ENCODE results near the gene LILRB1.
"Not testable (repeated sequence)": the region's sequence is repeated elsewhere in the genome, so short reads cannot be mapped to it uniquely, and the experiment has no call there.

LILRB1 gene

DNA sequence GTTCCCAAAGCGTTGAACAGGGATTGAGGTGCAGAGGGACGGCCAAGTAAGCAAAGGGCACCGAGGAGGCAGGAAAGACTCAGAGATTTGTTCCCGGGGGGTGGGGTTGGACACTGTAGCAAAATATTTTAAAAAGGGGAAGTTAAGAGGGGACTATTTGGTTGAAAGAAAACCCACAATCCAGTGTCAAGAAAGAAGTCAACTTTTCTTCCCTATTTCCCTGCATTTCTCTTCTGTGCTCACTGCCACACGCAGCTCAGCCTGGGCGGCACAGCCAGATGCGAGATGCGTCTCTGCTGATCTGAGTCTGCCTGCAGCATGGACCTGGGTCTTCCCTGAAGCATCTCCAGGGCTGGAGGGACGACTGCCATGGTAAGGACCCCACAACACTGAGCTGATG is at the start of gene LILRB1:
Gene LILRB1, plus strand, starts transcription at position 223 of the 400 bp plus-strand sequence. CDS start 590 bp downstream, outside the sequence.
- DNase-seq (ENCODE audit: low read depth); H3K4me3 ChIP-seq (ENCODE audit: low read depth, low read length): not testable (repeated sequence)

DNA sequence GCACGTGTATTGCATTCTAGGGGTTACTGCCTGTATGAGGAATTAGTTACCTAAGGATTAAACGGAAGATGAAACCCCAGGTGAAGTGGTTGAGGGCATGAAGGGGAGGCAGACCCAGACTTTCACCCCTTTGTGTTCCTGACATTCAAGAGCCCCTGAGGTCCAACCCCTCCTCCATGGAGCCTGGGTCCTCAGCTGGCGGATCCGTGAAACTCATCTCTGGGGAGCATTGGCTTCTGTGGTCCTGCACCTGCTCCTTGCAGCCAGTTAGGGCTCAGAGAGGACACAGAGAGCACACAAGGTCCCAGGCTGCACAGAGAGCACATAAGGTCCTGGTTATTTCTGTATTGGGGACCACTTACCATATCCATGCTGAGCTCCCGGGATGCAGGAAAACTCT is 43.9 kb upstream of the LILRB1 start:
- no peak overlapping the region for H3K4me3 ChIP-seq (ENCODE audit: low read depth, low read length)
- no peak for DNase-seq (ENCODE audit: low read depth)

DNA sequence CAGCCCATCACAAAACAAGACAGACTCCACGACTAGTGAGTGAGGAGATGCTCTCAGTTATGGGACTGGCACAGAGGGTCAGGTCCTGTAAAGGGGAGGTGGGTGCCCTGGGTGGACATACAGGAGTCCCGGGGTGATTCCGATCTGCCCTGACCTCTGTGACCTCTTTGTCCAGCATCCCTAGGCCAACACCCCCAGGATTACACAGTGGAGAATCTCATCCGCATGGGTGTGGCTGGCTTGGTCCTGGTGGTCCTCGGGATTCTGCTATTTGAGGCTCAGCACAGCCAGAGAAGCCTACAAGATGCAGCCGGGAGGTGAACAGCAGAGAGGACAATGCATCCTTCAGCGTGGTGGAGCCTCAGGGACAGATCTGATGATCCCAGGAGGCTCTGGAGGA is 43.3 kb upstream of the LILRB1 start:
- H3K4me3 ChIP-seq (ENCODE audit: low read depth, low read length) = no peak overlapping the region
- DNase-seq (ENCODE audit: low read depth) = no peak

DNA sequence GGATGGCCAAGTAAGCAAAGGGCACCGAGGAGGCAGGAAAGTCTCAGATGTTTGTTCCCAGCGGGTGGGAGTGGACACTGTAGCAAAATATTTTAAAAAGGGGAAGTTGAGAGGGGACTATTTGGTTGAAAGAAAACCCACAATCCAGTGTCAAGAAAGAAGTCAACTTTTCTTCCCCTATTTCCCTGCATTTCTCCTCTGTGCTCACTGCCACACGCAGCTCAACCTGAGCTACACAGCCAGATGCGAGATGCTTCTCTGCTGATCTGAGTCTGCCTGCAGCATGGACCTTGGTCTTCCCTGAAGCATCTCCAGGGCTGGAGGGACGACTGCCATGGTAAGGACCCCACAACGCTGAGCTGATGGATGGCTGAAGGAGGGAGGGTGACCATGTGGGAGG is 36.8 kb upstream of the LILRB1 start, which contains the start of gene LILRA1:
Gene LILRA1, plus strand, starts transcription at position 188 of the 400 bp plus-strand sequence. CDS start 613 bp downstream, outside the sequence.
- DNase-seq (ENCODE audit: low read depth) = not testable (repeated sequence)

DNA sequence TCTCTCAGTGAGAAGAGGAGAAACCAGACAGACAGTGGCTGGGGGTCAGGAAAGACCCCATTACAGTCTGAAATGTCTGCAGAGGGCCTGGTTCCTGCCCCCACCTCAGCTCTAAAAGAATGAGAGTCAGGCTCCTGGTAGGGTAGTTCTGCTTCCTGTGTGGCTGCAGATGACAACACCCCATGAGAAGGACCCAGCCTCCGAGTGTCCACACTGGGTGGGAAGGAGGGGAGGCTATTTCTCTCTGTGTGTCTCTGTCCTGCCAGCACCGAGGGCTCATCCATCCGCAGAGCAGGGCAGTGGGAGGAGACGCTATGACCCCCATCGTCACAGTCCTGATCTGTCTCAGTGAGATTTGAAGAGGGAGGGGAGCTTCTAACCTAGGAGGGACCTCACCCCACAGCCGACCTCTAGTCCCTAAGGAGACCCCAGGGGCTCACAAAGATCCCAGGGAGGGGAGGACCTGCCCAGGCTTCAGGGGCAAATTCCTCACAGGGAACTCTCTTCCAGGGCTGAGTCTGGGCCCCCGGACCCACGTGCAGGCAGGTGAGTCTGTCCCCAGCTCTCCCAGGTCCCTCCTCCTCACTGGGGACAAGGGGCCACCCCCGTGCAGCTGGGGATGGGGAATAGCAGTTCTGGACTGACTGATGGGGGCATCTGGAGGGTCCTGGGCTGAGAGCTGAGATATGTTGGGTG is 36.2 kb upstream of the LILRB1 start:
- not testable (repeated sequence) for DNase-seq (ENCODE audit: low read depth); H3K4me3 ChIP-seq (ENCODE audit: low read depth, low read length)

More for the DNA sequence above, 36.8 kb upstream of the LILRB1 start, which contains the start of gene LILRA1:
- H3K4me3 ChIP-seq (ENCODE audit: low read depth, low read length) = not testable (repeated sequence)

DNA sequence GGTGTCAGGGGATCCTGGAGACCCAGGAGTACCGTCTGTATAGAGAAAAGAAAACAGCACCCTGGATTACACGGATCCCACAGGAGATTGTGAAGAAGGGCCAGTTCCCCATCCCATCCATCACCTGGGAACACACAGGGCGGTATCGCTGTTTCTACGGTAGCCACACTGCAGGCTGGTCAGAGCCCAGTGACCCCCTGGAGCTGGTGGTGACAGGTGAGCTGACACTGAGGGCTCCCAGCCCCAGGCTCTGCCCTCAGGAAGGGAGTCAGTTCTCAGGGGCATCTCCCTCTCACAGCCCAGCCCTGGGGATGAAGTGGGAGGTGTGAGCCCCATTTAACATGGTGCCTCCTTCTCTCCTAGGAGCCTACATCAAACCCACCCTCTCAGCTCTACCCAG is 35.5 kb upstream of the LILRB1 start:
- no peak for DNase-seq (ENCODE audit: low read depth)
- H3K4me3 ChIP-seq (ENCODE audit: low read depth, low read length) = no peak overlapping the region

DNA sequence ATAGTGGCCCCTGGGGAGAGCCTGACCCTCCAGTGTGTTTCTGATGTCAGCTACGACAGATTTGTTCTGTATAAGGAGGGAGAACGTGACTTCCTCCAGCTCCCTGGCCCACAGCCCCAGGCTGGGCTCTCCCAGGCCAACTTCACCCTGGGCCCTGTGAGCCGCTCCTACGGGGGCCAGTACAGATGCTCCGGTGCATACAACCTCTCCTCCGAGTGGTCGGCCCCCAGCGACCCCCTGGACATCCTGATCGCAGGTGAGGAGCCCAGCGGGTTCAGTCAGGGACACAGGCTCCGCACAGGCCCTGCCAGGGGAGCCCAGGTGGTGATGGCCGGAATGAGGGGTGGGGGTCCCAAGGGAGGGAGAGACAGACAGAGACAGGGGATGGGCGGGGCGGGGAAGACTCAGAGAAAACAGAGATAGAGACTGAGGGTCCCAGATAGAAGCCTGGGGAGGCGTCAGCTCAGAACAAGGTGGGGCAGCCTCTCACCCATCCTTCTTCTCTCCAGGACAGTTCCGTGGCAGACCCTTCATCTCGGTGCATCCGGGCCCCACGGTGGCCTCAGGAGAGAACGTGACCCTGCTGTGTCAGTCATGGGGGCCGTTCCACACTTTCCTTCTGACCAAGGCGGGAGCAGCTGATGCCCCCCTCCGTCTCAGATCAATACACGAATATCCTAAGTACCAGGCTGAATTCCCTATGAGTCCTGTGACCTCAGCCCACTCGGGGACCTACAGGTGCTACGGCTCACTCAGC is 34.4 kb upstream of the LILRB1 start:
- H3K4me3 ChIP-seq (ENCODE audit: low read depth, low read length); DNase-seq (ENCODE audit: low read depth): not testable (repeated sequence)

DNA sequence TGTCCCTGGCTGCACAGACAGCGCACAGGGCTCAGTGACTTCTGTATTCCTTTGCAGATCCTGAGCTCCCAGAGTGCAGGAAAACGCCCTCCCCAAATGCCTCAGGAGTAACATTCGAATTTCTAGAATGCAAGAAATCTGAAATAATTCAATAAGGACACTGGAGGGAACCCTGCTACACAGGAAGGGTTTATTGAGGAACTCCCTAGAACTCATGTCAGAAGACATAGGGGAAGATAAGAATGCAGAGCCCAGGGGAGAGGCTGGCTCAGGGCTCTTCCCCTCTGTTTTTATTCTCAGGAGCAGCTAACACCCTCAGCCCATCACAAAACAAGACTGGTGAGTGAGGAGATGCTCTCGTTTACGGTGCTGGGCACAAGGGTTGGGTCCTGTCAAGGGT is 30.1 kb upstream of the LILRB1 start:
- DNase-seq (ENCODE audit: low read depth) = no peak
- H3K4me3 ChIP-seq (ENCODE audit: low read depth, low read length) = no peak overlapping the region

DNA sequence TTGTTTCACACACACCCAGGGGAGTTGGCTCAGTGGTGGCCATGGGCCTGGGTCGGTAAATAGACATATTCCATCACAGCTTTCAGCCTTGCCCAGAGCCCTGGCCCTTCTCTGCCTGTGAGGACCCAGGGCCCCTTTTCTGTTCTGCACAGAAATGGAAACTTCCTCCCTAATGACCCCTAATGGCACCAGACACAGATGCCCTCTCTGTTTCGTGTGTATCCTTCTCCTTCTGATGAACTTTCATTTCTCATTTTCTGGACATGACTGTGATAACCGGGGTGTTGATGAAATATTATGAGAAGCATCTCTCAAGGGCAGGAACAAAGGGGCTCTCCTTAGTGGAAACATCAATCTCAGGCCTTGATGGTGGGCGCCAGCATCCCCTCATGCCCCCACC is 24.1 kb upstream of the LILRB1 start:
- no peak for DNase-seq (ENCODE audit: low read depth)
- no peak overlapping the region for H3K4me3 ChIP-seq (ENCODE audit: low read depth, low read length)

DNA sequence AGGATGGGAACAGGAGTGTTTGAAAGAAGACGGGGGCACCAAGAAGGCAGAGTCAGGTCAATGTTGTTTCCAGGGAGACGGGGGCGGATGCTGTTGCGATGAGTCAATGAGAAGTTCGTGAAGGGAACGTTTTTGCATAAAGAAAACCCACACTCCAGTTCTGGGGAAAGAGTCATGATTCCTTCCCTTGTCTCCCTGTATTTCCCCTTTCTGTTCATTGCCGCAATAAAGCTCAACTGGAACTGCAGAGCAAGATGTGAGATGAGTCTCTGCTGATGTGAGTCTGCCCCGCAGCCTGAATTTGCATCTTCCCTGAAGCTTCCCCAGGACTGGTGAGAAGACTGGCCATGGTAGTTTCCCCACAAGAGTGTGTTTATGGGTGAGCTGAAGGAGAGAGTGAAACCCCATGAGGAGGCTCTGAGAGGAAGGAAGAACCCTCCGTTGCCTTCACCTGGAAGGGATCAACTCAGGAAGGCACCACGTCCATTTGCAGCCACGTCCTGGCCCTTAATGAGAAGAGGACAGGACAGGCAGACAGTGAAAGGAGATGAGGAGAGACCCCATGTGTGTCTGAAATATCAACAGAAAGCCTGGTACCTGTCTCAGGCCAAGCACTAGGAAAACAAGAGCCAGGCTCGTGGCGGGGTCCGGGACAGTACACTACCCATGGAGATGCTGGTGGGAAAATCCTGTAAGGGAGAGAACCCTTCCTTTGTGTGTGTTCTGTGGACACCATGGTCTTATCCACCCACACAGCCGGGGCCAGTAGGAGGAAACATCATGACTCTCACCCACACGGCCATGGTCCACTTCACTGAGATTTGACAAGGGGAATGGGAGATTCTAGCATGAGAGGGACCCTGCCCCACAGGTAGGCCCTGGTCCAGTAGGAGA is 23.1 kb upstream of the LILRB1 start:
- no peak overlapping the region for H3K4me3 ChIP-seq (ENCODE audit: low read depth, low read length)

DNA sequence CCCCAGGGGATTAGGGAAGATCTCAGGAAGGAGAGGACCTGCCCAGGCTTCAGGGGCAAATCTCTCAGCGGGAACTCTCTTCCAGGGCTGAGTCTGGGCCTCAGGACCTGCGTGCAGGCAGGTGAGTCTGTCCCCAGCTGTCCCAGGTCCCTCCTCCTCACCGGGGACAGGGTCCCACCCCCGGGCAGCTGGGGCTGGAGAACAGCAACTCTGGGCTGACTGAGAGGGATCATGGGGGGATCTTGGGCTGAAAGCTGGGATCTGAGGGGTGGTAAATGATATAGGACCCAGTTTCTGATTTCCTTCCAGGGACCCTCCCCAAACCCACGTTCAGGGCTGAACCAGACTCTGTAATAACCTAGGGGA is 22.5 kb upstream of the LILRB1 start:
- no peak overlapping the region for H3K4me3 ChIP-seq (ENCODE audit: low read depth, low read length)
- no peak for DNase-seq (ENCODE audit: low read depth)

More for the DNA sequence above, 23.1 kb upstream of the LILRB1 start:
- DNase-seq (ENCODE audit: low read depth) = no peak

DNA sequence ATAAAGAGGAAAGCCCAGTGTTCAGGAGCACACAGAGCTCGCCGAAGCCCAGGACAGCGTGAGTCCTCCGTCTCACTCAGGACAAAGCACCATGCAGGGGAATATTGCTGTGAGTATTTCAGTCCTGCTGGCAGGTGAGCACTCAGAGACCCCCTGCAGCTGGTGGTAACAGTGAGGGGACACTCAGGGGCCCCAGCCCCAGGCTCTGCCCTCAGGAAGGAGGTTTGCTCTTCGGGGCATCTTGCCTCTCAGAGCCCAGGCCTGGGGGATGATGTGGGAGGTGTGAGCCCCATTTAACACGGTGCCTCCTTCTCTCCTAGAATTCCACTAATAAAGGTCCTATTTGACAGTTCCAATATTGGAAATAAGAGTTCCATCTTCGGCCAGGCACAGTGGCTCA is 22.1 kb upstream of the LILRB1 start:
- no peak for DNase-seq (ENCODE audit: low read depth)
- no peak overlapping the region for H3K4me3 ChIP-seq (ENCODE audit: low read depth, low read length)

DNA sequence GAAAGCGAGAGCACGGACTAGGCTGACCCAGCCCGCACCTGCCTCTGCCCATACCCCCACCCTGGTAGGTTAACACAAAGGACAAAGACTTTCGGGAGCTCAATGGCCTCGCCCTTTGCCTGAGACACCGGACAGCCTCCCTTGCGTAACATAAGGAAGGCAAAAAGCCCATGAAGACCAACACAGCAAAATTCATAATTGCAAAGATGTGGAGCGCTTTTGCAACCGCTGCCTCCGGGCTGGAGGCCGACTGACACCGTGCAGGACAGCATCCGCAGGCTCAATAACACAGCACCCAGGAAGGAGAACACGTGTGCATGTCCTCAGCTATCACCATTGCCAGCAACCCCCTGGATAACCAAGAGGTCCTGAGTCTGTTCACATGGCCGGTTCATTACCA is 21.5 kb upstream of the LILRB1 start:
- no peak for DNase-seq (ENCODE audit: low read depth)

DNA sequence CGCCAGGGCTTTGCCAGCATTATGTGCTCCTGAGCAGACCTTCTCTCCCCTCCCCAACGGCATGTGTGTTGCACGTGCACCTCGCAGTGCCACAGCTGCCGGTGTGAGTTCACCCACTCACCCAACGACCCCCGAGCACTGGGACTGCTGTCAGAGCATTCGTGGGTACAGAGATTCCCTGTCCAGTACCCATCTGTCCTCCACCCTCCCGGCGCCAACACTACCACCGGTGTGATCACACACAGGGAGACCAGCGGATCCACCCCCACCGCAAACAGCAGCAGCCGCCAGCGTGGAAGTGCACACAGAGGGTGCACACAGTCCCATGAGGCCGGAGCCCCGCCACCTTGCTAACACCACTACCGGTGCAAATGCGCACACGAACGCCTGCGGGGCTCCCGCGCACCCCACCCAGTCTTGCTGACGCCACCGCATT is 20.9 kb upstream of the LILRB1 start:
- no peak overlapping the region for H3K4me3 ChIP-seq (ENCODE audit: low read depth, low read length)
- DNase-seq (ENCODE audit: low read depth) = no peak

More for the DNA sequence above, 21.5 kb upstream of the LILRB1 start:
- no peak overlapping the region for H3K4me3 ChIP-seq (ENCODE audit: low read depth, low read length)

DNA sequence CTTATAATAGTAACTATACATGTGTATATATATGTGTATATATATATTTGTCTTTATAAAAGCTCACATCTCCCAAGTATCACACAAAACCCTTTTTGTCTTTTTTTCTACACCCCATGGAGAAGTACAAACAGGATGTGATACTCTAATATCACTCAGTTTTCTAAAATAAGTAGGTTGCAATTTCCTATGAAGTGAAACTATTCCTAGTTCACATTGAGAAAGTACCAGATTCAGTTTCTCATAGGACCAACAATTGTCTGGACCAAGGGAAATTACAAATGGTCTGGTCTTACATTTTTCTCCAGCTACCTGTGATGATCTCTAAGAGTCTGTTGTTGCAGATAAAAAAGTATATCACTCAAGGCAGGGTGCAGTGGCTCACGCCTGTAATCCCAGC is 17.9 kb upstream of the LILRB1 start:
- no peak overlapping the region for H3K4me3 ChIP-seq (ENCODE audit: low read depth, low read length)
- no peak for DNase-seq (ENCODE audit: low read depth)

DNA sequence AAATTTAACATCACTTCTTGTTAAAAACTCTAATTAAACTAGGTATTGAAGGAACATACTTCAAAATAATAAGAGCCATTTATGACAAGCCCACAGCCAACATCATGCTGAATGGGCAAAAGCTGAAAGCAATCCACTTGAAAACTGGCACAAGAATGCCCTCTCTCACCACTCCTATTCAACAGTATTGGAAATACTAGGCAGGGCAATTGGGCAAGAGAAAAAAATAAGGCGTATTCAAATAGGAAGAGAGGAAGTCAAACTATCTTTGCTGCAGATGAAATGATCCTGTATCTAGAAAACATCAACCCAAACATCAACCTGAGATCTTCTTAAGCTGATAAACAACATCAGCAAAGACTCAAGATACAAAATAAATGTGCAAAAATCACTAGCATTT is 15.6 kb upstream of the LILRB1 start:
- H3K4me3 ChIP-seq (ENCODE audit: low read depth, low read length) = no peak overlapping the region
- no peak for DNase-seq (ENCODE audit: low read depth)

DNA sequence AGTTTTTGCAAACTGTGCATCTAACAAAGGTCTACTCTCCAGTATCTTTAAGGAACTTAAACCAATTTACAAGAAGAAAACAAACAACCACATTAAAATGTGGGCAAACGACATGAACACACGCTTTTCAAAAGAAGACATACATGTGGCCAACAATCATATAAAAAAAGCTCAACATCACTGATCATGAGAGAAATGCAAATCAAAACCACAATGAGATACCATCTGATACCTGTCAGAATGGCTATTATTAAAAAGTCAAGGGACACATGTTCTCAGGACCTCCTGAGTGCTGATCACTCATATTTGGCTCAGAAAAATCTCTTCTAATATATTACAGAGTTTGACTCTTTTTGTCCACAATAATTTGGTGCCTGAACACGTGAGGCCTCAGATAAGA is 14.2 kb upstream of the LILRB1 start:
- DNase-seq (ENCODE audit: low read depth) = no peak
- no peak overlapping the region for H3K4me3 ChIP-seq (ENCODE audit: low read depth, low read length)

DNA sequence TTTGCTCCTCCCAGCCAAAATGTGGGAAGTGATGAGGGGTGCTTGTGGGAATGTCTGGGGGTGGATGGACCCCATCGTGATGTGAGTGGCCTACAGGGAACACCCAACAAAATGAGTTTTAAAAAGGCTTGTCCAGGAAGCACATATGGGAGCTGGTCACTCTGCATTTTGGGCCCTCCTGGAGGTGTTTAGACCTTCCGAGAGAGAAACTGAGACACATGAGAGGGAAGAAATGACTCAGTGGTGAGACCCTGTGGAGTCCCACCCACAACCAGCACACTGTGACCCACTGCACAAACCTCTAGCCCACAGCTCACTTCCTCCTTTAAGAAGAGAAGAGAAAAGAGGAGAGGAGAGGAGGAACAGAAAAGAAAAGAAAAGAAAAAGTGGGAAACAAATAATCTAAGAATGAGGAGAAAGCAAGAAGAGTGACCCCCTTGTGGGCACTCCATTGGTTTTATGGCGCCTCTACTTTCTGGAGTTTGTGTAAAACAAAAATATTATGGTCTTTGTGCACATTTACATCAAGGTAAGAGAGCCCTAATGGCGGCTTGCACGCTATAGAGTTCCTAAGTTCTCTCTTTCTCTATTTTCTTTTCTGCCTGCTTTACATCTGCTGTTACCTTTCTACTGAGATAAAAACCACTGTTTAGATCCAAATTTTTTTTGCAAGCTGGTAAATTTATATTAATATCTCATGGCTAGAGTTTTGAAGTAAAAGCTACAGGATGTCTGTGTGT is 13.3 kb upstream of the LILRB1 start:
- no peak overlapping the region for H3K4me3 ChIP-seq (ENCODE audit: low read depth, low read length)
- DNase-seq (ENCODE audit: low read depth) = no peak

DNA sequence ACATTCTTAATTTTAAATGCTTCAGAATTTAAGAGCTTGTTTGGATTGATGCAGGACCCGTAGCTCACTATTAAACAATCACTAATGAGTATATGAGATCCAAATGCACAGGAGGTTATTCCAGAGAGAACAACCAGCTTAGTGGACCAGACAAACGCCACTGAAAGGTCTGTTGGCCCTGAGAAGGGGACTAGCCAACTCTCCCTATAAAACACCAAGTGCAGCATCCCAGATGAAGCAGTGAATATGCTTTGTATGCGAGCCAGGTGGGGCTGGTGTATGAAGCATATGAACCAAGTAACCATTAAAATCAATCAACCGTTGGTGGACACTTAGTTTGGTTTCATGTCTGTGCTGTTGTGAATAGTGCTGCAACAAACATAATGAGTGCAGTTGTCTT is 9.8 kb upstream of the LILRB1 start:
- H3K4me3 ChIP-seq (ENCODE audit: low read depth, low read length) = no peak overlapping the region
- DNase-seq (ENCODE audit: low read depth) = no peak
